ENCODE data around the gene ETS1.

The ETS1 gene

DNA sequence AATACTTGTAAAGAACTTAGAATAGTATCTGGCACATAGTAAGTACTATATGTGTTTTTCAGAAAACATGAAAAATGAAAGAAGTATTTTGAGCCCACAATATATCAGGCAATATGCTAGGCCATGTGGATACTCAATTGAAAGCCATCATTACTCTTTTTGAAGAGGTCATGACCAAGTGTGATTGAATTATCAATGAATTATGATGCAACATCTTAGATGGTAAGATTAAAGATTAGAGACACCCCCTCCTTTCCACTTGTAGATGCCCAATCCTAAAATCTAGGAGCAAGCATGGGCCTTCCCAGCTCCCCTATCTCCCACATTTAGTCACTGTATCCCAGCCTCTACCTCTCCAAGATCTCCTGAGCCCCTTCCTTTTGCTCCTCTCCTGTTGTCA is 154.4 kb downstream of the ETS1 start:
- H3K4me3 ChIP-seq (ENCODE audit: low read length), result no peak overlapping the region
- no peaks in the 10 kb centered on the region for H3K27me3 ChIP-seq (replicated peaks; ENCODE audit: insufficient read depth, low read length)
- no peak overlapping the region for H3K27ac ChIP-seq (ENCODE audit: low read length)
- H3K4me1 ChIP-seq (ENCODE audit: low read length), result 0 out of 2 replicates have a peak, but pooled peaks cover 3% of the 10 kb centered on the region
- H3K9me3 ChIP-seq (replicated peaks; ENCODE audit: insufficient read depth, low read length), result no peaks in the 10 kb centered on the region
- no peak overlapping the region for H3K4me2 ChIP-seq (ENCODE audit: low read depth, low read length)
- no peaks in the 10 kb centered on the region for H3K79me2 ChIP-seq (ENCODE audit: low read length)
- H3F3A ChIP-seq (ENCODE audit: insufficient read depth, low read length), result no peaks in the 10 kb centered on the region
- no peak for DNase-seq
- no peaks in the 10 kb centered on the region for H3K9me2 ChIP-seq (replicated peaks; ENCODE audit: insufficient read depth, low read length)
- no peak overlapping the region for H2AFZ ChIP-seq (ENCODE audit: low read length)
- no peaks in the 10 kb centered on the region for H3K36me3 ChIP-seq (replicated peaks; ENCODE audit: insufficient read depth, low read length)
- no peaks in the 10 kb centered on the region for H4K20me1 ChIP-seq (ENCODE audit: insufficient read depth, low read length)
- no peak overlapping the region for H3K9ac ChIP-seq (ENCODE audit: low read length)
- TF ChIP-seq EZH2phosphoT487 (IDR thresholded peaks at IDR 0.05; ENCODE audit: low read length), result no peak
- TF ChIP-seq EZH2 (optimal IDR thresholded peaks at IDR 0.05; ENCODE audit: low read depth, low read length), result no peak
- TF ChIP-seq, protein P1, sequence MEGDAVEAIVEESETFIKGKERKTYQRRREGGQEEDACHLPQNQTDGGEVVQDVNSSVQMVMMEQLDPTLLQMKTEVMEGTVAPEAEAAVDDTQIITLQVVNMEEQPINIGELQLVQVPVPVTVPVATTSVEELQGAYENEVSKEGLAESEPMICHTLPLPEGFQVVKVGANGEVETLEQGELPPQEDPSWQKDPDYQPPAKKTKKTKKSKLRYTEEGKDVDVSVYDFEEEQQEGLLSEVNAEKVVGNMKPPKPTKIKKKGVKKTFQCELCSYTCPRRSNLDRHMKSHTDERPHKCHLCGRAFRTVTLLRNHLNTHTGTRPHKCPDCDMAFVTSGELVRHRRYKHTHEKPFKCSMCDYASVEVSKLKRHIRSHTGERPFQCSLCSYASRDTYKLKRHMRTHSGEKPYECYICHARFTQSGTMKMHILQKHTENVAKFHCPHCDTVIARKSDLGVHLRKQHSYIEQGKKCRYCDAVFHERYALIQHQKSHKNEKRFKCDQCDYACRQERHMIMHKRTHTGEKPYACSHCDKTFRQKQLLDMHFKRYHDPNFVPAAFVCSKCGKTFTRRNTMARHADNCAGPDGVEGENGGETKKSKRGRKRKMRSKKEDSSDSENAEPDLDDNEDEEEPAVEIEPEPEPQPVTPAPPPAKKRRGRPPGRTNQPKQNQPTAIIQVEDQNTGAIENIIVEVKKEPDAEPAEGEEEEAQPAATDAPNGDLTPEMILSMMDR (IDR thresholded peaks at IDR 0.05; ENCODE audit: low read length), result no peak

DNA sequence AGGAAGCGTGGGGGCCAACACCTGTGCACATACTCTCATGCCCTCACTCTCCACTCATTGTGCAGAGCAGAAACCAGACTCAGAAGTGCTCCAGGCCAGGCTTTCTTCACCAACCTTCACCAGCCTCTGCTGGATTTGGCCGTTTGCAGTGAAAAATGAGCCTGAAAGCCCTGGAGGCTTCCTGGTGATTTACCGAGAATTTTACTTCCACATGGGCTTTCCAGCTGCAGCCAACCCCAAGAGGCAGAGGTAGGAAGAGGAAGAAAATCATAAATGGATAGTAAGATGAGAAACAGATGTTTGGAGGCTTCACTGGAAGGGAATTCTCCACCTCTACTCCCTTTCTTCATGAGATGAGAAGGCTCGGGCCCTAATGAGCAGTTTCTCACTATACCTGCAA is 155.4 kb downstream of the ETS1 start:
- no peak for DNase-seq
- no peaks in the 10 kb centered on the region for H3K36me3 ChIP-seq (replicated peaks; ENCODE audit: insufficient read depth, low read length)
- TF ChIP-seq EZH2 (optimal IDR thresholded peaks at IDR 0.05; ENCODE audit: low read depth, low read length), result no peak
- TF ChIP-seq EZH2phosphoT487 (IDR thresholded peaks at IDR 0.05; ENCODE audit: low read length), result no peak
- TF ChIP-seq, protein P1 (IDR thresholded peaks at IDR 0.05; ENCODE audit: low read length), result no peak
- H3K9ac ChIP-seq (ENCODE audit: low read length), result no peak overlapping the region
- H4K20me1 ChIP-seq (ENCODE audit: insufficient read depth, low read length), result no peaks in the 10 kb centered on the region
- no peaks in the 10 kb centered on the region for H3K4me1 ChIP-seq (ENCODE audit: low read length)
- no peaks in the 10 kb centered on the region for H3F3A ChIP-seq (ENCODE audit: insufficient read depth, low read length)
- H3K4me2 ChIP-seq (ENCODE audit: low read depth, low read length), result no peak overlapping the region
- H3K27me3 ChIP-seq (replicated peaks; ENCODE audit: insufficient read depth, low read length), result no peaks in the 10 kb centered on the region
- no peak overlapping the region for H3K27ac ChIP-seq (ENCODE audit: low read length)
- no peak overlapping the region for H3K4me3 ChIP-seq (ENCODE audit: low read length)
- no peaks in the 10 kb centered on the region for H3K9me3 ChIP-seq (replicated peaks; ENCODE audit: insufficient read depth, low read length)
- H3K9me2 ChIP-seq (replicated peaks; ENCODE audit: insufficient read depth, low read length), result no peaks in the 10 kb centered on the region
- H2AFZ ChIP-seq (ENCODE audit: low read length), result no peak overlapping the region
- no peaks in the 10 kb centered on the region for H3K79me2 ChIP-seq (ENCODE audit: low read length)

DNA sequence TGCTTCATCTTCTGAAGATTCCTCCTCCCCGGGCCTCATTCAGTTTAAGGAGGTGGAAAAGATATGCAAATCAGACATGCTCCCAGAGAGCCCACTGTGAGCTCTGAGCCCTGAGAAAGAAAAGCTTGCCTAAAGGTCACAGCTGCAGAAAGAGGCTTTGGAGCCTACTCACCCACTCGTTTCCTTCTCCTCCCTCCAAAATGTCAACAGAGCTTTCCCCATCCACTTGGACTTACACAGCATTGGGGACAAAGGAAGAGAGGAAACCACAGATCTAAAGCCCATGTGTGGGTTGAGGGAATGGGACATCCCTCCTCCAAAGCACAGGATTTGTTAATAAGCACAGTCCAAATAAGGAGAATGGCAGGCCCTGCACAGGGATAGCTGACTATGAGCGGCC is 158.4 kb downstream of the ETS1 start:
- H3K9me3 ChIP-seq (replicated peaks; ENCODE audit: insufficient read depth, low read length), result no peaks in the 10 kb centered on the region
- no peak overlapping the region for H3K9ac ChIP-seq (ENCODE audit: low read length)
- TF ChIP-seq, protein P1 (IDR thresholded peaks at IDR 0.05; ENCODE audit: low read length), result no peak
- TF ChIP-seq EZH2phosphoT487 (IDR thresholded peaks at IDR 0.05; ENCODE audit: low read length) (no peak), EZH2 (optimal IDR thresholded peaks at IDR 0.05; ENCODE audit: low read depth, low read length) (no peak)
- H3F3A ChIP-seq (ENCODE audit: insufficient read depth, low read length), result no peaks in the 10 kb centered on the region
- H2AFZ ChIP-seq (ENCODE audit: low read length), result no peak overlapping the region
- H3K4me1 ChIP-seq (ENCODE audit: low read length), result no peaks in the 10 kb centered on the region
- no peak overlapping the region for H3K4me3 ChIP-seq (ENCODE audit: low read length)
- DNase-seq, result no peak
- no peaks in the 10 kb centered on the region for H3K27me3 ChIP-seq (replicated peaks; ENCODE audit: insufficient read depth, low read length)
- no peak overlapping the region for H3K27ac ChIP-seq (ENCODE audit: low read length)
- H3K79me2 ChIP-seq (ENCODE audit: low read length), result no peaks in the 10 kb centered on the region
- H4K20me1 ChIP-seq (ENCODE audit: insufficient read depth, low read length), result no peaks in the 10 kb centered on the region
- no peak overlapping the region for H3K4me2 ChIP-seq (ENCODE audit: low read depth, low read length)
- no peaks in the 10 kb centered on the region for H3K9me2 ChIP-seq (replicated peaks; ENCODE audit: insufficient read depth, low read length)
- H3K36me3 ChIP-seq (replicated peaks; ENCODE audit: insufficient read depth, low read length), result no peaks in the 10 kb centered on the region

Measured in MM.1S (cell line).